ENCODE data around the gene SLX4.

SLX4 gene

GRCh38 chr16:3578610-3579551 is 32.5 kb downstream of the SLX4 start:
- TF ChIP-seq CTCF (IDR thresholded peaks at IDR 0.05; ENCODE audit: extremely low read depth, missing control alignments) = no peak
- DNase-seq (ENCODE audit: low spot score) = peak; percentile 80

GRCh38 chr16:3578121-3578520 is 33.3 kb downstream of the SLX4 start:
- no peak for TF ChIP-seq CTCF (IDR thresholded peaks at IDR 0.05; ENCODE audit: extremely low read depth, missing control alignments)
- no peak for DNase-seq (ENCODE audit: low spot score)

GRCh38 chr16:3577302-3577752 is 34.1 kb downstream of the SLX4 start, which contains the start of gene NLRC3:
Gene NLRC3 (minus strand): TSS chr16:3577403. CDS start chr16:3565036, 12,367 bp downstream.
- DNase-seq (ENCODE audit: low spot score) = peak; percentile 67
- no peak for TF ChIP-seq CTCF (IDR thresholded peaks at IDR 0.05; ENCODE audit: extremely low read depth, missing control alignments)

- no peak for TF ChIP-seq CTCF (IDR thresholded peaks at IDR 0.05; ENCODE audit: extremely low read depth, missing control alignments)
- DNase-seq (ENCODE audit: low spot score) = no peak
These were observed 35.2 kb downstream of the SLX4 start for GRCh38 chr16:3576211-3576610.

GRCh38 chr16:3575491-3575890 is 35.9 kb downstream of the SLX4 start:
- DNase-seq (ENCODE audit: low spot score) = no peak
- no peak for TF ChIP-seq CTCF (IDR thresholded peaks at IDR 0.05; ENCODE audit: extremely low read depth, missing control alignments)

- TF ChIP-seq CTCF (IDR thresholded peaks at IDR 0.05; ENCODE audit: extremely low read depth, missing control alignments) = no peak
- DNase-seq (ENCODE audit: low spot score) = no peak
These were observed 37.2 kb downstream of the SLX4 start for GRCh38 chr16:3574195-3574594.

- no peak for DNase-seq (ENCODE audit: low spot score)
- TF ChIP-seq CTCF (IDR thresholded peaks at IDR 0.05; ENCODE audit: extremely low read depth, missing control alignments) = no peak
These were observed 38.1 kb downstream of the SLX4 start for GRCh38 chr16:3573146-3573815.

All from GM20000 (cell line).